H9 (cell line): ENCODE results near the gene ITPKB. TPM values are rescaled to one million over a fixed set of nuclear protein-coding genes. Genes with fewer than 3 reads are reported as not detected.

ENCODE experiments used
- DNase-seq: peaks from one replicate; pipeline ENCODE4 v3.0.0-alpha.2; 2017
- H2AFZ ChIP-seq: one replicate; pipeline ENCODE4 v1.6.1; 2013; ENCODE audit warnings: mild to moderate bottlenecking, low read length, control low read depth, moderate library complexity
- H2AK5ac ChIP-seq: 2 replicates; pipeline ENCODE4 v1.6.1; 2013; ENCODE audit warnings: low read length, control low read depth, mixed read lengths; ENCODE audit not compliant: insufficient read length
- H2BK120ac ChIP-seq: one replicate; pipeline ENCODE4 v1.6.1; 2013; ENCODE audit warnings: low read depth, mild to moderate bottlenecking, low read length, control low read depth, inconsistent platforms; ENCODE audit not compliant: poor library complexity, severe bottlenecking
- H2BK12ac ChIP-seq: 2 replicates; pipeline ENCODE4 v1.6.1; 2013; ENCODE audit warnings: low read length, control low read depth, mixed read lengths, low read depth; ENCODE audit not compliant: insufficient read length
- H2BK15ac ChIP-seq: 2 replicates; pipeline ENCODE4 v1.6.1; 2013; ENCODE audit warnings: low read depth, low read length, control low read depth
- H2BK20ac ChIP-seq: one replicate; pipeline ENCODE4 v1.6.1; 2013; ENCODE audit warnings: low read depth, mild to moderate bottlenecking, low read length, control low read depth, inconsistent platforms; ENCODE audit not compliant: poor library complexity, severe bottlenecking
- H2BK5ac ChIP-seq: 2 replicates; pipeline ENCODE4 v1.6.1; 2013; ENCODE audit warnings: low read length, control low read depth, mixed read lengths; ENCODE audit not compliant: insufficient read length
- H3K14ac ChIP-seq: 2 replicates; pipeline ENCODE4 v1.6.1; 2013; ENCODE audit warnings: low read length, control low read depth; ENCODE audit not compliant: insufficient read depth
- H3K18ac ChIP-seq: 2 replicates; pipeline ENCODE4 v1.6.1; 2013; ENCODE audit warnings: low read depth, mild to moderate bottlenecking, mixed read lengths, low read length, control low read depth; ENCODE audit not compliant: insufficient read length
- H3K23ac ChIP-seq: 2 replicates; pipeline ENCODE4 v1.6.1; 2013; ENCODE audit warnings: low read length, control low read depth, mixed read lengths, low read depth; ENCODE audit not compliant: insufficient read length
- H3K23me2 ChIP-seq: 2 replicates; pipeline ENCODE4 v1.6.1; 2013; ENCODE audit warnings: low read depth, mild to moderate bottlenecking, mixed read lengths, low read length, control low read depth; ENCODE audit not compliant: insufficient read length, poor library complexity, severe bottlenecking
- H3K27ac ChIP-seq: 2 replicates; pipeline ENCODE4 v1.5.1; 2013; ENCODE audit warnings: low read length, control low read depth, mixed read lengths, low read depth; ENCODE audit not compliant: insufficient read length
- H3K27me3 ChIP-seq: 2 replicates; pipeline ENCODE4 v1.6.1; 2013; ENCODE audit warnings: low read length, control low read depth, inconsistent platforms; ENCODE audit not compliant: insufficient read depth
- H3K4ac ChIP-seq: 2 replicates; pipeline ENCODE4 v1.6.1; 2013; ENCODE audit warnings: low read depth, mild to moderate bottlenecking, control low read depth, inconsistent platforms, low read length, moderate library complexity
- H3K4me1 ChIP-seq: 2 replicates; pipeline ENCODE4 v1.6.1; 2013; ENCODE audit warnings: low read length, control low read depth, inconsistent platforms; ENCODE audit not compliant: insufficient read depth
- H3K4me2 ChIP-seq: 2 replicates; pipeline ENCODE4 v1.6.1; 2013; ENCODE audit warnings: low read length, control low read depth, mixed read lengths; ENCODE audit not compliant: insufficient read length, insufficient read depth
- H3K56ac ChIP-seq: 2 replicates; pipeline ENCODE4 v1.6.1; 2013; ENCODE audit warnings: low read depth, mild to moderate bottlenecking, mixed read lengths, low read length, control low read depth; ENCODE audit not compliant: insufficient read length
- H3K79me1 ChIP-seq: 2 replicates; pipeline ENCODE4 v1.6.1; 2013; ENCODE audit warnings: low read depth, mild to moderate bottlenecking, moderate library complexity, low read length, control low read depth, inconsistent platforms; ENCODE audit not compliant: insufficient read depth, poor library complexity, severe bottlenecking
- H3K79me2 ChIP-seq: 2 replicates; pipeline ENCODE4 v1.6.1; 2013; ENCODE audit warnings: low read length, control low read depth, inconsistent platforms; ENCODE audit not compliant: insufficient read depth
- H3K9ac ChIP-seq: 2 replicates; pipeline ENCODE4 v1.6.1; 2013; ENCODE audit warnings: low read length, control low read depth, mixed read lengths; ENCODE audit not compliant: insufficient read length; ENCODE audit errors: extremely low read depth
- H3K9me3 ChIP-seq: one replicate; pipeline ENCODE4 v1.6.1; 2013; ENCODE audit warnings: low read depth, low read length, inconsistent platforms; ENCODE audit not compliant: control insufficient read depth
- H3T11ph ChIP-seq: one replicate; pipeline ENCODE4 v1.6.1; 2013; ENCODE audit warnings: mild to moderate bottlenecking, low read length, control low read depth, inconsistent platforms
- H4K20me1 ChIP-seq: one replicate; pipeline ENCODE4 v1.6.1; 2013; ENCODE audit not compliant: control insufficient read depth, insufficient read length, insufficient read depth
- H4K5ac ChIP-seq: 2 replicates; pipeline ENCODE4 v1.6.1; 2013; ENCODE audit warnings: low read depth, mild to moderate bottlenecking, mixed read lengths, low read length, control low read depth; ENCODE audit not compliant: insufficient read length
- H4K8ac ChIP-seq: replicated peaks from 2 replicates; pipeline ENCODE4 v1.6.1; 2013; ENCODE audit warnings: low read length, control low read depth, mixed read lengths, low read depth; ENCODE audit not compliant: insufficient read length
- H4K91ac ChIP-seq: 2 replicates; pipeline ENCODE4 v1.6.1; 2013; ENCODE audit warnings: low read depth, mild to moderate bottlenecking, moderate library complexity, mixed read lengths, low read length, control low read depth; ENCODE audit not compliant: insufficient read length
- H3K27ac Mint-ChIP-seq, 3 experiments: 2 replicates in 2 of 3; 3 replicates in 1 of 3; pipeline ENCODE4 v1.8.0; 2020 to 2021; ENCODE audit warnings: mixed read lengths in 3 of 3, mild to moderate bottlenecking in 1 of 3, moderate library complexity in 1 of 3
- H3K27me3 Mint-ChIP-seq: 2 replicates; pipeline ENCODE4 v1.8.0; 2021; ENCODE audit warnings: low read depth, mild to moderate bottlenecking, moderate library complexity, mixed read lengths
- H3K36me3 Mint-ChIP-seq, 3 experiments: 2 replicates in 2 of 3; 3 replicates in 1 of 3; pipeline ENCODE4 v1.8.0; 2020 to 2021; ENCODE audit warnings: low read depth in 3 of 3, mixed read lengths in 3 of 3; ENCODE audit not compliant: insufficient read depth in 1 of 3
- H3K4me1 Mint-ChIP-seq, 2 experiments: 2 replicates each; pipeline ENCODE4 v1.8.0; 2020; ENCODE audit warnings: mixed read lengths in 2 of 2
- H3K4me3 Mint-ChIP-seq, 2 experiments: 2 replicates in 1 of 2; 3 replicates in 1 of 2; pipeline ENCODE4 v1.8.0; 2020 to 2021; ENCODE audit warnings: mild to moderate bottlenecking in 2 of 2, mixed read lengths in 2 of 2, moderate library complexity in 1 of 2
- H3K9me3 Mint-ChIP-seq, 2 experiments: 2 replicates in 1 of 2; 3 replicates in 1 of 2; pipeline ENCODE4 v1.8.0; 2020; ENCODE audit warnings: mild to moderate bottlenecking in 2 of 2, mixed read lengths in 2 of 2, moderate library complexity in 1 of 2
- WGBS: extraction: QIAGEN DNeasy Blood & Tissue Kit; methylation state at CpG from one replicate; pipeline ENCODE4 v1.1.7; 2013; ENCODE audit warnings: missing lambda C conversion rate, low lambda C conversion rate, mixed read lengths; ENCODE audit not compliant: insufficient read length; ENCODE audit errors: extremely low coverage; 5-methylcytosine and 5-hydroxymethylcytosine counted together
- total RNA-seq: library from RNA; stranded (reverse); gene quantifications from 2 replicates; pipeline ENCODE4 v1.2.1, GENCODE V29; 2021
- TF ChIP-seq, protein P1 (sequence below): fragments of 200-600 bp; sonication (generic); conservative IDR thresholded peaks from 3 replicates; pipeline ENCODE4 v1.8.0; 2021; ENCODE audit warnings: antibody characterized with exemption, mild to moderate bottlenecking

ITPKB gene
- total RNA-seq, 1 experiment from 2014 or later = 3.8 TPM

DNA sequence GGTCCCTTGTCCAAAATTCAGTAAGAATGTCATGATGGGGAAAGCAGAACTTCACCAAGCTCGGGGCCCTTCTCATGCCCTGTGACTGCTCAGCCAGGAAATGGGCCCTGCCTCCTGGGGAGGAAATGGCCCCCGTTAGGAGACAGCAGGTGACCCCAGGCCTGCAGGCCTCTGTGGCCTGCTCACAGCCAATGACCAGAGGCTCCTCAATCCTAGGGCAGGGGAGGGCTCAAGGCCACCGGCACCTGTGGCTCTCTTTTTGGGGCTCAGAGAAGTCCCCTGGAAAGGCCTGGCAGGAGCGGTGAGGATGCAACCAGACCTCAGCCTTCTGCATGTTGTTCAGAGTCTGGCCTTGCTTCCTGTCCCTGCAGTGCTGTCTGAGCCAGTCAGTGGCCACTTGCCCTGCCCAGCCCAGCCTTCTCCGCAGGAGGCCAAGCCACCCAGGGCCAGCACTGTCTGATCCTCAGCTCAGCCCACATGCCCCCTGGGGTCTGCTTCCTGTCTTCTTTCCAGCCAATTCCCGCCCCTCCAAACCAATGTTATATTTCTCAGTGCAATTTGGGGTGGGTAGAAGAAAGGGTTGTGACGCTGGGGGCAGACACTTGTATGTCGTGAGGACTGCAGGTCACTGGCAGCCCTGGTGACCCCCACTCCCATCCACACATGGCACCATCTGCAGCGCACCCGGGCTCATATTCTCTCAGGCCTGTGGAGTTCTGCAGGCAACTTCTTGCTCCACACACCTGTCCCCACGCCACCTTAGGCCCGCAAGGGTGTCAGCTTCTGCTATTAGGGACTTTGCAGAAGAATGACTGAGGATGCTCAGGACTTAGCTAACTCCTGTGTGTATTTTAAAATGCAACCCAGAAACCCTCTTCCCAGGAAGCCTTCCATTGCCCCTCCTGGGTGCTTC is 83.6 kb downstream of the ITPKB start:
- H4K91ac ChIP-seq = peak overlapping the region; percentile 7
- Mint-ChIP-seq H3K36me3 (no peaks in the 10 kb centered on the region), H3K4me1 (peaks cover 60 to 66% of the 10 kb centered on the region in 2 experiments), H3K4me3 (peak overlapping the region in 1 of 2 experiments; percentile 32; a peak in 1 of 5 replicates), H3K27ac (no peak overlapping the region; a peak in 2 of 7 replicates), H3K9me3 (no peaks in the 10 kb centered on the region), H3K27me3 (peaks cover 2% of the 10 kb centered on the region; the same call in 1 of the 2 replicates)
- no peak overlapping the region for H2AK5ac ChIP-seq
- H2AFZ ChIP-seq = no peak overlapping the region
- no peak overlapping the region for H2BK15ac ChIP-seq
- no peak overlapping the region for H3K23ac ChIP-seq
- H4K5ac ChIP-seq = no peak overlapping the region
- no peak overlapping the region for H3K27ac ChIP-seq
- H2BK120ac ChIP-seq = no peak overlapping the region
- H3K9me3 ChIP-seq = no peaks in the 10 kb centered on the region
- DNase-seq = peak; percentile 63
- no peak overlapping the region for H3K4ac ChIP-seq
- no peak overlapping the region for H2BK12ac ChIP-seq
- H2BK20ac ChIP-seq = no peak overlapping the region
- peaks cover 16% of the 10 kb centered on the region; the same call in 1 of the 2 replicates for H3K4me1 ChIP-seq
- H3K56ac ChIP-seq = no peak overlapping the region
- no peaks in the 10 kb centered on the region for H3K27me3 ChIP-seq
- no peaks in the 10 kb centered on the region for H3K23me2 ChIP-seq
- H3K4me2 ChIP-seq = no peak overlapping the region
- H3K79me1 ChIP-seq = no peaks in the 10 kb centered on the region
- no peak overlapping the region for H4K8ac ChIP-seq
- H4K20me1 ChIP-seq = no peaks in the 10 kb centered on the region
- no peak overlapping the region for H3K9ac ChIP-seq
- no peak overlapping the region for H3T11ph ChIP-seq
- TF ChIP-seq, protein P1, sequence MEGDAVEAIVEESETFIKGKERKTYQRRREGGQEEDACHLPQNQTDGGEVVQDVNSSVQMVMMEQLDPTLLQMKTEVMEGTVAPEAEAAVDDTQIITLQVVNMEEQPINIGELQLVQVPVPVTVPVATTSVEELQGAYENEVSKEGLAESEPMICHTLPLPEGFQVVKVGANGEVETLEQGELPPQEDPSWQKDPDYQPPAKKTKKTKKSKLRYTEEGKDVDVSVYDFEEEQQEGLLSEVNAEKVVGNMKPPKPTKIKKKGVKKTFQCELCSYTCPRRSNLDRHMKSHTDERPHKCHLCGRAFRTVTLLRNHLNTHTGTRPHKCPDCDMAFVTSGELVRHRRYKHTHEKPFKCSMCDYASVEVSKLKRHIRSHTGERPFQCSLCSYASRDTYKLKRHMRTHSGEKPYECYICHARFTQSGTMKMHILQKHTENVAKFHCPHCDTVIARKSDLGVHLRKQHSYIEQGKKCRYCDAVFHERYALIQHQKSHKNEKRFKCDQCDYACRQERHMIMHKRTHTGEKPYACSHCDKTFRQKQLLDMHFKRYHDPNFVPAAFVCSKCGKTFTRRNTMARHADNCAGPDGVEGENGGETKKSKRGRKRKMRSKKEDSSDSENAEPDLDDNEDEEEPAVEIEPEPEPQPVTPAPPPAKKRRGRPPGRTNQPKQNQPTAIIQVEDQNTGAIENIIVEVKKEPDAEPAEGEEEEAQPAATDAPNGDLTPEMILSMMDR = no peak
- no peak overlapping the region for H2BK5ac ChIP-seq
- H3K18ac ChIP-seq = no peak overlapping the region
- peak overlapping the region; percentile 77; the same call in 1 of the 2 replicates for H3K14ac ChIP-seq
- H3K79me2 ChIP-seq = no peaks in the 10 kb centered on the region
- WGBS = no CpG with 5 or more reads among the region's 12 CpGs
